HepG2 (cell line): ENCODE measurements around the gene RNF14. TPM values are rescaled to one million over a fixed set of nuclear protein-coding genes. Genes with fewer than 3 reads are reported as not detected.

Experiments
- AGO2 ChIP-seq: fragments of 200-400 bp; formaldehyde crosslinking; optimal IDR thresholded peaks from 2 replicates; pipeline ENCODE3; 2017; ENCODE audit warnings: mild to moderate bottlenecking, low read depth, low read length, moderate library complexity
- HNF4G ChIP-seq, 2 experiments: sonication (generic) in 1 of 2; formaldehyde crosslinking in 1 of 2; IDR thresholded peaks; 2 replicates each; pipeline versions ENCODE4 v1.4.0 to v1.6.1; 2011 to 2020; ENCODE audit warnings: borderline replicate concordance in 2 of 2, low read depth in 2 of 2, mild to moderate bottlenecking in 2 of 2, low read length in 1 of 2, missing genetic modification reagents in 1 of 2, moderate library complexity in 1 of 2
- IRF2 ChIP-seq: IDR thresholded peaks from 2 replicates; pipeline ENCODE4 v1.6.1; 2018; ENCODE audit warnings: missing genetic modification reagents, missing compliant biosample characterization
- JUN ChIP-seq: sonication (generic); formaldehyde crosslinking; IDR thresholded peaks from 2 replicates; pipeline ENCODE4 v1.4.0; 2020; ENCODE audit warnings: mild to moderate bottlenecking, missing genetic modification reagents
- KDM1A ChIP-seq: IDR thresholded peaks from 2 replicates; pipeline ENCODE4 v1.6.1; 2016; ENCODE audit warnings: missing compliant biosample characterization
- KLF9 ChIP-seq: IDR thresholded peaks from 2 replicates; pipeline ENCODE4 v1.6.1; 2016; ENCODE audit warnings: low read depth
- NR2F1 ChIP-seq, 2 experiments: fragments of 450-650 bp in 1 of 2; formaldehyde crosslinking in 1 of 2; IDR thresholded peaks; 2 replicates each; pipeline versions ENCODE4 v1.5.0 to v1.6.1; 2016 to 2020; ENCODE audit warnings: mild to moderate bottlenecking in 1 of 2, missing compliant biosample characterization in 1 of 2, missing genetic modification reagents in 1 of 2, moderate library complexity in 1 of 2
- NR2F6 ChIP-seq, 2 experiments: IDR thresholded peaks; 2 replicates each; pipeline ENCODE4 v1.6.1; 2016; ENCODE audit warnings: antibody characterized with exemption in 1 of 2, mild to moderate bottlenecking in 1 of 2
- NRL ChIP-seq: sonication (generic); formaldehyde crosslinking; IDR thresholded peaks from 2 replicates; pipeline ENCODE4 v1.5.0; 2020; ENCODE audit warnings: missing genetic modification reagents, mild to moderate bottlenecking, moderate library complexity, borderline replicate concordance
- ONECUT2 ChIP-seq: sonication (generic); formaldehyde crosslinking; IDR thresholded peaks from 2 replicates; pipeline ENCODE4 v1.4.0; 2020; ENCODE audit warnings: missing genetic modification reagents
- PRDM10 ChIP-seq: sonication (generic); formaldehyde crosslinking; IDR thresholded peaks from 2 replicates; pipeline ENCODE4 v1.4.0; 2020; ENCODE audit warnings: low read depth, missing genetic modification reagents
- SOX6 ChIP-seq, 2 experiments: fragments of 450-650 bp in 1 of 2; sonication (generic) in 1 of 2; formaldehyde crosslinking in 1 of 2; IDR thresholded peaks; 2 replicates each; pipeline versions ENCODE4 v1.4.0 to v1.6.1; 2017 to 2020; ENCODE audit warnings: antibody characterized with exemption in 1 of 2, mild to moderate bottlenecking in 1 of 2, missing genetic modification reagents in 1 of 2
- SRSF4 ChIP-seq: fragments of 200-400 bp; formaldehyde crosslinking; IDR thresholded peaks from one replicate; pipeline ENCODE4 v1.6.1; 2018; ENCODE audit warnings: mild to moderate bottlenecking, low read depth, low read length, moderate library complexity; ENCODE audit not compliant: poor library complexity, severe bottlenecking
- YY1 ChIP-seq: IDR thresholded peaks from 2 replicates; pipeline ENCODE4 v1.6.1; 2011; ENCODE audit warnings: low read length, low read depth, moderate library complexity, mild to moderate bottlenecking; ENCODE audit not compliant: insufficient read depth, insufficient replicate concordance
- ZBTB21 ChIP-seq: sonication (generic); formaldehyde crosslinking; IDR thresholded peaks from 2 replicates; pipeline ENCODE4 v1.4.0; 2020; ENCODE audit warnings: missing genetic modification reagents
- ZNF205 ChIP-seq: IDR thresholded peaks from 2 replicates; pipeline ENCODE4 v1.6.1; 2018; ENCODE audit warnings: missing biosample characterization, missing genetic modification reagents
- ZNF264 ChIP-seq: sonication (generic); formaldehyde crosslinking; IDR thresholded peaks from 2 replicates; pipeline ENCODE4 v1.4.0; 2020; ENCODE audit warnings: missing genetic modification reagents
- ZNF30 ChIP-seq: sonication (generic); formaldehyde crosslinking; IDR thresholded peaks from 2 replicates; pipeline ENCODE4 v1.5.0; 2020; ENCODE audit warnings: mild to moderate bottlenecking, missing genetic modification reagents
- ZNF552 ChIP-seq: sonication (generic); formaldehyde crosslinking; IDR thresholded peaks from 2 replicates; pipeline ENCODE4 v1.9.0; 2022; ENCODE audit warnings: missing genetic modification reagents, mild to moderate bottlenecking, borderline replicate concordance
- ZNF556 ChIP-seq: sonication (generic); formaldehyde crosslinking; IDR thresholded peaks from 2 replicates; pipeline ENCODE4 v1.4.0; 2020; ENCODE audit warnings: mild to moderate bottlenecking, missing genetic modification reagents, borderline replicate concordance
- ZNF614 ChIP-seq: IDR thresholded peaks from 2 replicates; pipeline ENCODE4 v1.6.1; 2018; ENCODE audit warnings: missing biosample characterization, missing genetic modification reagents, inconsistent platforms, borderline replicate concordance
- ZNF776 ChIP-seq: sonication (generic); formaldehyde crosslinking; IDR thresholded peaks from 2 replicates; pipeline ENCODE4 v1.4.0; 2020; ENCODE audit warnings: mild to moderate bottlenecking, missing genetic modification reagents
- ZSCAN21 ChIP-seq: sonication (generic); formaldehyde crosslinking; IDR thresholded peaks from 2 replicates; pipeline ENCODE4 v1.8.0; 2022; ENCODE audit warnings: mild to moderate bottlenecking, missing genetic modification reagents, moderate library complexity, borderline replicate concordance
- polyA plus RNA-seq, 8 experiments: library from polyadenylated mRNA; depleted of rRNA in 3 of 8; stranded (reverse) in 7 of 8; unstranded in 1 of 8; fragments of >200 nt; fragmentation: Illumina TruSeq in 4 of 8; extraction: Trizol in 4 of 8; gene quantifications; 2 replicates each; pipeline versions ENCODE4 v1.2.1 to v1.2.3, GENCODE V29; 2011 to 2016; ENCODE audit warnings: low read depth in 4 of 8, missing spikeins in 1 of 8, mixed read lengths in 1 of 8; ENCODE audit not compliant: insufficient read depth in 1 of 8
- total RNA-seq, 5 experiments: library from RNA; depleted of rRNA; stranded (reverse); fragments of >200 nt; fragmentation: Illumina TruSeq; extraction: Trizol; gene quantifications; 2 replicates each; pipeline ENCODE4 v1.2.3, GENCODE V29; 2016; ENCODE audit warnings: low read depth in 1 of 5

The RNF14 gene
- total and polyA plus RNA-seq, 2 of the 13 experiments (the other 11 are each of a cell fraction or from before 2014, with no cell fraction given), result 11.3 to 28.1 TPM

DNA sequence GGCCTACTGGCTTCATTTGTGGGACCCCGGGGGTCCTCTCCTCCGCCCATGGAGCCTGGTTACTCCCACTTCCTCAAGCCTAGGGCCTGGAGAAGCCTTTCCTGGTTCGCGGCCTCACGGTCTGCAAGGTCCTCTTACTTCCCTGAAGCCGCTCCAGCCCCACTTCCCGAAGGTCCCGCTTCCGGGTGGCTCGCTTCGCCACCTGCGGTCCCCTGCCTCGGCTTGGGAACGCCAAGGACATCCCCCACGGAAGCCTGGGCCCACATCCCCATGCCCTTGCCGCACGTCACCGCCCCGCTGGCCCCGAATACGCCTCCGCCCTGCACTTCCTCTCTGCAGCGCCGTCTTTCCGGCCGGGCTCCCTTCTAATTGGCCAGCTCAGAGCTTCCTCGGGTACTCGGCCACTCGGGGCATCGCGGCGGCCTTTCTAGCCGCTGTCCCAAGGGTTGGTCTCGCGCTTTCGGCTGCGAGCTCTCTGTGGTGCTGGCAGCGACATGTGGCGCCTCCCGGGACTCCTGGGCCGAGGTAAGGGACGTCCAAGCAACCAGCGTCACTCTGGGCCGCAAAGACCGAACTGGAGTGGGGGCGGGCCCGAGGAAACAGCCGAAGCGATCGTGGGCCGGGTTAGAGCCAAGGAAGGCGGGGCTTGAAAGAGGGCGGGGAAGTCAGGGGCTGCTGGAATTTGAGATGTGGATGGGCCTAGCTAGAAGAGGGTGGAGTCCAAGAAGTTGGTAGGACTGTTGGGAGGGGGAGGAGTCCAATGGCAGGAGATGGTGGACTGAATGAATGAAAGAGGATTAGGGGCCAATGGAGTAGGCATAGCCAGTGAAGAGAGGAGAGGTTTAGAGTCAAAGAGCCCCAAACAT, 45.2 kb upstream of the RNF14 start, which contains the start of gene DELE1 (continued):
- TF ChIP-seq SRSF4 (no peak), KDM1A (CRISPR knock-in tag) (no peak), ZNF205 (CRISPR knock-in tag) (peak; percentile 54; the same call in 1 of the 2 replicates), NR2F1 (CRISPR knock-in tag; IDR thresholded peaks at IDR 0.05) (no peak), ZNF264 (CRISPR knock-in tag) (no peak), PRDM10 (CRISPR knock-in tag) (peak; percentile 44; the same call in 1 of the 2 replicates), JUN (peak; percentile 66), KLF9 (CRISPR knock-in tag) (no peak), NRL (CRISPR knock-in tag) (peak; percentile 61; the same call in 1 of the 2 replicates), AGO2 (peak; percentile 85), ZNF552 (CRISPR knock-in tag) (0 out of 2 replicates have a peak, but pooled peaks have one; percentile 64), ZSCAN21 (CRISPR knock-in tag) (peak; percentile 72), ZNF556 (CRISPR knock-in tag) (peak; percentile 85), HNF4G (IDR thresholded peaks at IDR 0.05; ENCODE audit: borderline replicate concordance, low read depth, low read length) (no peak), HNF4G (CRISPR knock-in tag; IDR thresholded peaks at IDR 0.05; ENCODE audit: borderline replicate concordance, low read depth) (peak; percentile 58; the same call in 1 of the 2 replicates), ZBTB21 (CRISPR knock-in tag) (peak; percentile 70; the same call in 1 of the 2 replicates), ZNF614 (CRISPR knock-in tag) (peak; percentile 43; the same call in 1 of the 2 replicates), ZNF776 (peak; percentile 70), NR2F6 (IDR thresholded peaks at IDR 0.05) (no peak), NR2F6 (CRISPR knock-in tag; IDR thresholded peaks at IDR 0.05) (peak; percentile 8; the same call in 1 of the 2 replicates), YY1 (peak; percentile 64), ONECUT2 (CRISPR knock-in tag) (no peak), ZNF30 (CRISPR knock-in tag) (no peak), IRF2 (CRISPR knock-in tag) (0 out of 2 replicates have a peak, but pooled peaks have one; percentile 24), SOX6 (IDR thresholded peaks at IDR 0.05) (no peak), SOX6 (CRISPR knock-in tag; IDR thresholded peaks at IDR 0.05) (peak; percentile 69)
